NB4 (cell line): ENCODE results near the gene ADK.

ENCODE experiments used
- CTCF ChIP-seq: IDR thresholded peaks from one replicate; pipeline ENCODE4 v1.5.1; 2012; ENCODE audit warnings: low read depth, low read length
- MAX ChIP-seq: IDR thresholded peaks from 2 replicates; pipeline ENCODE4 v1.6.1; 2011; ENCODE audit warnings: low read depth, low read length
- POLR2A ChIP-seq: IDR thresholded peaks from 2 replicates; pipeline ENCODE4 v1.6.1; 2011; ENCODE audit warnings: mild to moderate bottlenecking; ENCODE audit not compliant: insufficient read length; ENCODE audit errors: extremely low read depth

GRCh38 chr10:74282848-74283210 lies 131.8 kb downstream of the ADK start:
- TF ChIP-seq CTCF = no peak
- TF ChIP-seq POLR2A = no peak
- TF ChIP-seq MAX = no peak
